ENCODE data around the gene LIMCH1.

GRCh38 chr4:41613821-41614220 is 75.9 kb downstream of the LIMCH1 start:
- TF ChIP-seq POLR2A (IDR thresholded peaks at IDR 0.05) = no peak
- TF ChIP-seq CTCF (IDR thresholded peaks at IDR 0.05) = no peak

Data from testis (tissue), 2 donors.